ENCODE data around the gene S100P. TPM values are rescaled to one million over a fixed set of nuclear protein-coding genes. Genes with fewer than 3 reads are reported as not detected.

The S100P gene
- total RNA-seq, 1 donor from 2014 or later, result not detected

DNA sequence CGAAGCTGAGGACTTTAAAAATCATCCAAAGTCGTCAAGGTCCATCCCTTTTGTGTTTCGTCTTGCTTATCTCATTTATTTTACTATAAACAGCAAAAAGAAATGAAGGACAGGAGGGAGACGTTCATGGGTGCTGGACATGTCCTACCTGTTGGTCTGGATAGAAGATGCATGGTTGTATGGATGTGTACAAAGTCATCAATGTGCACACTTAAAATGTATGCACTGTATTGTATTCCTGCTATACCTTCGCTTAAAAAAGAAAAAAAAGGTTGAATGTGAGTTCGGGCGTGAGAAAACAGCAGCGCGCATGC lies 22.0 kb downstream of the S100P start:
- DNase-seq (ENCODE audit: extremely low spot score, unreplicated experiment), result no peak
- Mint-ChIP-seq H3K9me3 (ENCODE audit: unreplicated experiment) (no peaks in the 10 kb centered on the region), H3K36me3 (ENCODE audit: unreplicated experiment) (peaks cover 3% of the 10 kb centered on the region), H3K4me3 (ENCODE audit: unreplicated experiment) (peak overlapping the region; percentile 92), H3K27ac (ENCODE audit: unreplicated experiment) (peak overlapping the region; percentile 89), H3K27me3 (ENCODE audit: unreplicated experiment) (peaks cover 8% of the 10 kb centered on the region), H3K4me1 (ENCODE audit: unreplicated experiment) (peaks cover 24% of the 10 kb centered on the region)
- TF ChIP-seq, protein P1, sequence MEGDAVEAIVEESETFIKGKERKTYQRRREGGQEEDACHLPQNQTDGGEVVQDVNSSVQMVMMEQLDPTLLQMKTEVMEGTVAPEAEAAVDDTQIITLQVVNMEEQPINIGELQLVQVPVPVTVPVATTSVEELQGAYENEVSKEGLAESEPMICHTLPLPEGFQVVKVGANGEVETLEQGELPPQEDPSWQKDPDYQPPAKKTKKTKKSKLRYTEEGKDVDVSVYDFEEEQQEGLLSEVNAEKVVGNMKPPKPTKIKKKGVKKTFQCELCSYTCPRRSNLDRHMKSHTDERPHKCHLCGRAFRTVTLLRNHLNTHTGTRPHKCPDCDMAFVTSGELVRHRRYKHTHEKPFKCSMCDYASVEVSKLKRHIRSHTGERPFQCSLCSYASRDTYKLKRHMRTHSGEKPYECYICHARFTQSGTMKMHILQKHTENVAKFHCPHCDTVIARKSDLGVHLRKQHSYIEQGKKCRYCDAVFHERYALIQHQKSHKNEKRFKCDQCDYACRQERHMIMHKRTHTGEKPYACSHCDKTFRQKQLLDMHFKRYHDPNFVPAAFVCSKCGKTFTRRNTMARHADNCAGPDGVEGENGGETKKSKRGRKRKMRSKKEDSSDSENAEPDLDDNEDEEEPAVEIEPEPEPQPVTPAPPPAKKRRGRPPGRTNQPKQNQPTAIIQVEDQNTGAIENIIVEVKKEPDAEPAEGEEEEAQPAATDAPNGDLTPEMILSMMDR (IDR thresholded peaks at IDR 0.05), result no peak

DNA sequence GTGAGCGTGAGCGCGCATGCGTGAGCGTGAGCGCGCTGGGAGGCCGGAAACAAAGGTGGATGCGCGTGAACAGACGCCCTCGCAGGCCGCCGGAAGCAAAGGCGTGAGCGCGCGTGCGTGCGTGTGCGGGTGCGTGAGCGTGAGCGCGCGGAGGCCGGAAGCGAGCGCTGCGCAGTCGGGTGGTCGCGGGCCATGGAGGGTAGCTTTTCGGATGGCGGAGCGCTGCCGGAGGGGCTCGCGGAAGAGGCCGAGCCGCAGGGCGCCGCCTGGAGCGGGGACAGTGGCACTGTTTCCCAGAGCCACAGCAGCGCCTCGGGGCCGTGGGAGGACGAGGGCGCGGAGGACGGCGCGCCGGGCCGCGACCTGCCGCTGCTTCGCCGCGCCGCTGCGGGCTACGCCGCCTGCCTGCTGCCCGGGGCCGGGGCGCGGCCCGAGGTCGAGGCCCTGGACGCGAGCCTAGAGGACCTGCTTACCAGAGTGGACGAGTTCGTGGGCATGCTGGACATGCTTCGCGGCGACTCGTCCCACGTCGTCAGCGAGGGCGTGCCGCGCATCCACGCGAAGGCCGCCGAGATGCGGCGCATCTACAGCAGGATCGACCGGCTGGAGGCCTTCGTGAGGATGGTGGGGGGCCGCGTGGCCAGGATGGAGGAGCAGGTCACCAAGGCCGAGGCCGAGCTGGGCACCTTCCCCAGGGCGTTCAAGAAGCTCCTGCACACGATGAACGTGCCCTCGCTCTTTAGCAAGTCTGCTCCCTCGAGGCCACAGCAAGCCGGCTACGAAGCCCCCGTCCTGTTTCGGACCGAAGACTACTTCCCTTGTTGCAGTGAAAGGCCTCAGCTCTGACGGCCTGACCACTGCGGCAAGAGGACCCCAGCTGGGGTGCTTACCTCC lies 22.6 kb downstream of the S100P start, which contains the start of gene BLOC1S4:
Gene BLOC1S4, plus strand, starts transcription at position 157 of the 894 bp plus-strand sequence. Its CDS starts 36 bp downstream, at position 193.
- Mint-ChIP-seq H3K36me3 (ENCODE audit: unreplicated experiment) (peaks cover 3% of the 10 kb centered on the region), H3K27me3 (ENCODE audit: unreplicated experiment) (peaks cover 4% of the 10 kb centered on the region), H3K27ac (ENCODE audit: unreplicated experiment) (peak within 1 kb of the TSS; percentile 89)

DNA sequence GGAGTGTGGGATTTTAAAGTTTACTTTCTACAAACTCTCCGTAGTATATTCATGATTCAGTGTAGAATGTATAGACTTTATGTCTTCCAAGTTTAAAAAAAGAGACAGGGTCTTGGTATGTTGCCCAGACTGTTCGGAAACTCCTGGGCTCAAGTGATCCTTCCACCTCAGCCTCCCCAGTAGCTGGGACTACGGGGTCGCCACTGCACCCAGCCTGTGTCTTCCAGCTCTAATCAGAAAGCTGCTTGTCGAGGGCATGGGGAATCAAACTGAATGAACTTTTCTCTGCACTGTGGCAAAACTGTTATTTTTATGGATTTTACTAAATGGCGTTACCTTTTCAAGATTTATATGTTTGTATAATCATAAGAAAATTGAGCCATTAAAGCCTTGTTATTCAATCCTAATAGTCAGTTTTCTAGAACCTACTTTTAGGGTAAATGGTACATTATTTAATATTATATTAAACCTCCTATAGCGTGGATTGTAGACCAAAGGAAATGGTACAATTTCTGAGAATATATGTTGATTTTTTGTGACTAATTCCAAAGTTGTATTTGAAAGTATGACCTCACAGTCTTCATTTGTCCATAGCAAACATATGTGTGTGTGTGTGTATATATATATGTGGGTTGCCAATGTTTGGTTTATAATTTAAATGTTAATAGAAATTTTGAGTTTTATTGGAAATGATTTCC lies 23.4 kb downstream of the S100P start:
- peaks cover 4% of the 10 kb centered on the region for H3K27me3 Mint-ChIP-seq (ENCODE audit: unreplicated experiment)
- H3K27ac Mint-ChIP-seq (ENCODE audit: unreplicated experiment), result peak overlapping the region; percentile 80
- TF ChIP-seq, protein P1 (IDR thresholded peaks at IDR 0.05), result no peak
- peaks cover 3% of the 10 kb centered on the region for H3K36me3 Mint-ChIP-seq (ENCODE audit: unreplicated experiment)
- no peaks in the 10 kb centered on the region for H3K9me3 Mint-ChIP-seq (ENCODE audit: unreplicated experiment)
- DNase-seq (ENCODE audit: extremely low spot score, unreplicated experiment), result no peak
- H3K4me1 Mint-ChIP-seq (ENCODE audit: unreplicated experiment), result peaks cover 24% of the 10 kb centered on the region
- peak overlapping the region; percentile 92 for H3K4me3 Mint-ChIP-seq (ENCODE audit: unreplicated experiment)

More for the DNA sequence above, 22.6 kb downstream of the S100P start, which contains the start of gene BLOC1S4:
- Mint-ChIP-seq H3K4me1 (ENCODE audit: unreplicated experiment) (peaks cover 24% of the 10 kb centered on the region), H3K4me3 (ENCODE audit: unreplicated experiment) (peak within 1 kb of the TSS; percentile 92), H3K9me3 (ENCODE audit: unreplicated experiment) (no peaks in the 10 kb centered on the region)
- TF ChIP-seq, protein P1 (IDR thresholded peaks at IDR 0.05), result peak; percentile 30
- DNase-seq (ENCODE audit: extremely low spot score, unreplicated experiment), result peak; percentile 94

DNA sequence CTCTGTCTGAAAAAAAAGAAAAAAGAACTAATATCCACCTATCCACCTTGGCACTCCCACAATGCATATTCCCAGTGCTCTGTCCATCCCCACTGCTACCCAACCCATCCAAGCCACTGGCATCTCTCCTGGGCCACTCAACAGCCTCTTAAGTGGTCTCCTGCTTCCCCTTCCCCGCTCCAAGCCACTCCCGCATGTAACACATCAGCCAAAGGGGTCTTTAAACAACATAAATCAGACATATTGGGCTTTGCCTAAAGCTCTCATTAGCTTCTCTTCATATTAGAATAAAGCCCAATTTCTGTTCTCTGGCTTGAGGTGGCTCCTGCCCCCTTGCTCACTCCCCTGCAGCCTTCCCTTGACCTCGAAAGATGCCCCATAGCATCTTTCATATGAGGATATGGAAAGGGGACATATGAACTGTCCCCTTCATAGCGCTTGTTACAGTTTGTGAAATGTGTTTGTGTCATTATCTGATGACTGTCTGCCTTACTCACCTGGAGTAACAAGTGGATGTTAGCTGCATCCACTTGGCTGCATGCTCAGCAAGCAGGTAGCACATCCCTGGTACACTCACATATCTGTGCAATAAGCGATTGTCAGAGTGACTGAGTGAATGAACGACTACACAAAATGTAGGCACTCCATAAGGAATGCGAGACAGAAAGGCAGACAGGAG lies 25.4 kb downstream of the S100P start:
- H3K4me3 Mint-ChIP-seq (ENCODE audit: unreplicated experiment), result peak overlapping the region; percentile 23
- no peaks in the 10 kb centered on the region for H3K9me3 Mint-ChIP-seq (ENCODE audit: unreplicated experiment)
- no peak for DNase-seq (ENCODE audit: extremely low spot score, unreplicated experiment)
- no peak overlapping the region for H3K27ac Mint-ChIP-seq (ENCODE audit: unreplicated experiment)
- peaks cover 24% of the 10 kb centered on the region for H3K4me1 Mint-ChIP-seq (ENCODE audit: unreplicated experiment)
- no peaks in the 10 kb centered on the region for H3K27me3 Mint-ChIP-seq (ENCODE audit: unreplicated experiment)
- H3K36me3 Mint-ChIP-seq (ENCODE audit: unreplicated experiment), result peaks cover 3% of the 10 kb centered on the region
- TF ChIP-seq, protein P1 (IDR thresholded peaks at IDR 0.05), result no peak
